PFSK-1 (cell line): ENCODE measurements around the gene DPF3.

Experiments
- FOXP2 ChIP-seq: optimal IDR thresholded peaks from 2 replicates; pipeline ENCODE3; 2011; ENCODE audit warnings: borderline replicate concordance, control low read depth, inconsistent platforms; ENCODE audit not compliant: insufficient read depth; ENCODE audit errors: extremely low read length, extremely low read depth
- POLR2AphosphoS5 ChIP-seq: IDR thresholded peaks from 2 replicates; pipeline ENCODE4 v1.6.1; 2012; ENCODE audit warnings: low read depth, mild to moderate bottlenecking, control low read depth, low read length, moderate library complexity
- SIN3A ChIP-seq: IDR thresholded peaks from 2 replicates; pipeline ENCODE4 v1.6.1; 2012; ENCODE audit warnings: mild to moderate bottlenecking, low read length, moderate library complexity, borderline replicate concordance; ENCODE audit not compliant: insufficient read depth
- TAF1 ChIP-seq: IDR thresholded peaks from 2 replicates; pipeline ENCODE4 v1.6.1; 2012; ENCODE audit warnings: low read length, control low read depth, borderline replicate concordance; ENCODE audit not compliant: insufficient read depth
- TF ChIP-seq, protein P1 (sequence below), 2 experiments: IDR thresholded peaks; 2 replicates each; pipeline versions ENCODE4 v1.6.1 to v1.8.0; 2011 to 2012; ENCODE audit warnings: low read depth in 2 of 2, low read length in 2 of 2, control low read depth in 1 of 2, inconsistent platforms in 1 of 2, mild to moderate bottlenecking in 1 of 2, moderate library complexity in 1 of 2; ENCODE audit not compliant: insufficient read depth in 1 of 2

DPF3 gene

GRCh38 chr14:72646861-72647528 is 246.9 kb downstream of the DPF3 start:
- no peak for TF ChIP-seq POLR2AphosphoS5
- TF ChIP-seq, protein P1, sequence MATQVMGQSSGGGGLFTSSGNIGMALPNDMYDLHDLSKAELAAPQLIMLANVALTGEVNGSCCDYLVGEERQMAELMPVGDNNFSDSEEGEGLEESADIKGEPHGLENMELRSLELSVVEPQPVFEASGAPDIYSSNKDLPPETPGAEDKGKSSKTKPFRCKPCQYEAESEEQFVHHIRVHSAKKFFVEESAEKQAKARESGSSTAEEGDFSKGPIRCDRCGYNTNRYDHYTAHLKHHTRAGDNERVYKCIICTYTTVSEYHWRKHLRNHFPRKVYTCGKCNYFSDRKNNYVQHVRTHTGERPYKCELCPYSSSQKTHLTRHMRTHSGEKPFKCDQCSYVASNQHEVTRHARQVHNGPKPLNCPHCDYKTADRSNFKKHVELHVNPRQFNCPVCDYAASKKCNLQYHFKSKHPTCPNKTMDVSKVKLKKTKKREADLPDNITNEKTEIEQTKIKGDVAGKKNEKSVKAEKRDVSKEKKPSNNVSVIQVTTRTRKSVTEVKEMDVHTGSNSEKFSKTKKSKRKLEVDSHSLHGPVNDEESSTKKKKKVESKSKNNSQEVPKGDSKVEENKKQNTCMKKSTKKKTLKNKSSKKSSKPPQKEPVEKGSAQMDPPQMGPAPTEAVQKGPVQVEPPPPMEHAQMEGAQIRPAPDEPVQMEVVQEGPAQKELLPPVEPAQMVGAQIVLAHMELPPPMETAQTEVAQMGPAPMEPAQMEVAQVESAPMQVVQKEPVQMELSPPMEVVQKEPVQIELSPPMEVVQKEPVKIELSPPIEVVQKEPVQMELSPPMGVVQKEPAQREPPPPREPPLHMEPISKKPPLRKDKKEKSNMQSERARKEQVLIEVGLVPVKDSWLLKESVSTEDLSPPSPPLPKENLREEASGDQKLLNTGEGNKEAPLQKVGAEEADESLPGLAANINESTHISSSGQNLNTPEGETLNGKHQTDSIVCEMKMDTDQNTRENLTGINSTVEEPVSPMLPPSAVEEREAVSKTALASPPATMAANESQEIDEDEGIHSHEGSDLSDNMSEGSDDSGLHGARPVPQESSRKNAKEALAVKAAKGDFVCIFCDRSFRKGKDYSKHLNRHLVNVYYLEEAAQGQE (IDR thresholded peaks at IDR 0.05; ENCODE audit: insufficient read depth in 1 of 2, low read depth in 2 of 2, low read length in 2 of 2), result no peak
- TF ChIP-seq SIN3A, result no peak
- no peak for TF ChIP-seq FOXP2
- no peak for TF ChIP-seq TAF1

DNA sequence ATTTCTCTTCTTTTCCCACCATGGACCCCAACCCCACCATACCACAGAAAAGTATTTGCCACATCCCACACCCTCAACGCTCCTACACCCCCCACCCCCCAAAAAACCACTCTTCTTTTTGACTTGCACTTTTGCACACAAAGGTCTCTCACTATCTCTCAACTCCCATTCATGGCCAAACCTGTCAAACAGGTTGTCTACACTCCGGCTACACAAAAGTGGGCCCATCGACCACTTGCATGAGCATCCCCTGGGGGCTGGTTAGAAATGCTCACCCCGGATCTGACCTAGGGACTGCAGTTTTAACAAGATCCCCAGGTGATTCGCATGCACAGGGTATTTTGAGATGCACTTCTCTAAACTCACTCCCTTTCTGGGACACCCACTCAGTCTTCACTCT is 248.2 kb downstream of the DPF3 start:
- TF ChIP-seq SIN3A (no peak), POLR2AphosphoS5 (no peak), TAF1 (no peak), FOXP2 (no peak)
- TF ChIP-seq, protein P1 (IDR thresholded peaks at IDR 0.05; ENCODE audit: insufficient read depth in 1 of 2, low read depth in 2 of 2, low read length in 2 of 2), result no peak

- TF ChIP-seq, protein P1 (IDR thresholded peaks at IDR 0.05; ENCODE audit: insufficient read depth in 1 of 2, low read depth in 2 of 2, low read length in 2 of 2), result no peak
- TF ChIP-seq SIN3A (no peak), POLR2AphosphoS5 (no peak), TAF1 (no peak), FOXP2 (no peak)
Measured at GRCh38 chr14:72644758-72645489, 249.0 kb downstream of the DPF3 start.

- TF ChIP-seq SIN3A, result no peak
- no peak for TF ChIP-seq FOXP2
Measured at GRCh38 chr14:72644038-72644437, 249.9 kb downstream of the DPF3 start.

DNA sequence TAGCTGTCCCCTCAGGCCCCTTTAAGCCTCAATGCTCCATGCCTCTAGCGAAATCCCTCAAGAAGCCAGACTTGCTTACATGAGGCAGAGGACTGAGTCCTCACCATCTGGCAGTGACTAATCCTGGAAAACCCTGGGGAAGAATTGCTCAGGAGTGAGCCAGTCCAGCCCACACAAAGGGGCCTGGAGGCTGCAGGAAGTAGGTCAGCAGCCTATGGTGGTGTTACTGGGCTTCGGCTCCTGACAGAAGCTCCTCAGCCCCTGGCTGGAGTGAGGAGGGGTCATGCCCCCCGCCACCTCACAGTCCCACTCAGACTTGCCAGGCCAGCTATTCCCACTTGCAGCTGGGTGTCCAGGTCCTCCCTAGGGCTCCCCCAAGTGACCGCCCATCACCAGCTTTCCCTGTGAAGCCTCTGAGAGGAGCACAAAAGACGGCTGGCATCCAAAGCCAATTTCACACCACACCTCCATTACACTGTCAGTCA is 250.5 kb downstream of the DPF3 start:
- no peak for TF ChIP-seq POLR2AphosphoS5

- TF ChIP-seq, protein P1 (IDR thresholded peaks at IDR 0.05; ENCODE audit: insufficient read depth in 1 of 2, low read depth in 2 of 2, low read length in 2 of 2), result no peak
- TF ChIP-seq SIN3A (no peak), POLR2AphosphoS5 (no peak), FOXP2 (no peak), TAF1 (no peak)
Measured at GRCh38 chr14:72640911-72641485, 252.9 kb downstream of the DPF3 start.
